Ovary (tissue), 9 donors: ENCODE measurements around the gene ACCS. TPM values are rescaled to one million over a fixed set of nuclear protein-coding genes. Genes with fewer than 3 reads are reported as not detected.
A peak's percentile ranks its signal among the peaks of the same experiment; 100 is the strongest.

ENCODE experiments used
- DNase-seq, 5 donors: peaks; one replicate each; pipeline ENCODE4 v3.0.0-alpha.2; 2019 to 2020
- H3K27ac ChIP-seq, 2 donors: fragments of 200-600 bp; one replicate each; pipeline versions ENCODE4 v1.5.1 to v1.8.0; 2019 to 2022
- H3K27me3 ChIP-seq: fragments of 200-600 bp; one replicate; pipeline ENCODE4 v1.8.0; 2022
- H3K36me3 ChIP-seq: fragments of 200-600 bp; sonication (generic); one replicate; pipeline ENCODE4 v1.5.1; 2019
- H3K4me1 ChIP-seq: one replicate; pipeline ENCODE4 v1.8.1; 2013; ENCODE audit warnings: mild to moderate bottlenecking, moderate library complexity; ENCODE audit not compliant: insufficient read depth
- H3K4me3 ChIP-seq: fragments of 200-600 bp; sonication (generic); one replicate; pipeline ENCODE4 v1.5.1; 2017
- H3K9me3 ChIP-seq, 2 donors: fragments of 200-600 bp in 1 of 2; sonication (generic) in 1 of 2; one replicate each; pipeline versions ENCODE4 v1.5.1 to v1.8.1; 2013 to 2019; ENCODE audit warnings: mild to moderate bottlenecking in 1 of 2, moderate library complexity in 1 of 2
- CTCF ChIP-seq, 3 donors: fragments of 450-650 bp in 2 of 3; fragments of 200-600 bp in 1 of 3; IDR thresholded peaks; one replicate each; pipeline versions ENCODE4 v1.5.1 to v1.8.0; 2016 to 2022; ENCODE audit warnings: antibody characterized with exemption in 3 of 3, mild to moderate bottlenecking in 1 of 3
- EP300 ChIP-seq: sonication (generic); formaldehyde crosslinking; IDR thresholded peaks from one replicate; pipeline ENCODE4 v1.6.1; 2017; ENCODE audit warnings: antibody characterized with exemption
- POLR2A ChIP-seq: fragments of 450-650 bp; IDR thresholded peaks from one replicate; pipeline ENCODE4 v1.6.1; 2017; ENCODE audit warnings: antibody characterized with exemption, mild to moderate bottlenecking, moderate library complexity
- WGBS, 3 donors: extraction: QIAGEN DNeasy Blood & Tissue Kit in 1 of 3; methylation state at CpG; one replicate each; pipeline versions ENCODE4 v1.1.5 to v1.1.7; 2013 to 2017; 5-methylcytosine and 5-hydroxymethylcytosine counted together
- intact Hi-C, 4 donors: fragments of 100-400 bp; cut with DNase I; formaldehyde crosslinking; loops; one replicate each; pipeline versions ENCODE4 v1.11.0 to v1.15.1; 2022 to 2023
- polyA plus RNA-seq, 2 donors: library from polyadenylated mRNA; stranded (reverse); fragments of 200-250 nt in 1 of 2; fragments of 350-450 nt in 1 of 2; fragmentation: Illumina TruSeq in 1 of 2; extraction: RNeasy Lipid Tissue Mini Kit (QIAGEN cat#74804) in 1 of 2; gene quantifications; one replicate each; pipeline ENCODE4 v1.2.3, GENCODE V29; 2013 to 2014
- total RNA-seq, 7 donors: library from RNA; depleted of rRNA in 2 of 7; stranded (reverse); fragments of >200 nt in 2 of 7; fragmentation: NEBNext Ultra II Directional in 3 of 7; extraction: Animal tissue kit (Norgen Biotek cat#: 25700) in 3 of 7; gene quantifications; one replicate each; pipeline versions ENCODE4 v1.1.0 to v1.2.4, GENCODE V29; 2016 to 2023
- donor health status: DM: no; HTN: no; CAD: no; lungs with moderate emphysema.
- donor health status: DM: no; HTN: no; CAD: no.
- donor health status: Bipolar disorder and iron deficiency.
- donor health status: DM: yes; HTN: yes; CAD: no.
- donor health status: DM: no; HTN: no; CAD: no.
- donor health status: DM: yes; HTN: yes; CAD: no.

Gene ACCS
- total and polyA plus RNA-seq, 9 donors = 11.2 to 39.8 (median 26.4) TPM

- Histone ChIP-seq H3K9me3 (no peaks in the 10 kb centered on the region), H3K4me3 (no peak overlapping the region), H3K36me3 (no peaks in the 10 kb centered on the region), H3K4me1 (no peaks in the 10 kb centered on the region), H3K27ac (no peak overlapping the region), H3K27me3 (no peaks in the 10 kb centered on the region)
- TF ChIP-seq CTCF (IDR thresholded peaks at IDR 0.05) = no peak
- TF ChIP-seq POLR2A = no peak
- no peak for TF ChIP-seq EP300
- intact Hi-C loops = loop anchor here in 1 of 4 donors (10.0 kb wide), 1 partner anchor 404 kb away; no protein-coding TSS in a partner anchor
- WGBS, 3 donors = 82 to 89% (median 87%) methylated on average over 6 of the region's 6 CpGs
- no peak for DNase-seq
Measured at GRCh38 chr11:44130751-44131150, 64.7 kb downstream of the ACCS start.

GRCh38 chr11:44133335-44133946 lies 67.4 kb downstream of the ACCS start:
- 90 to 95% (median 92%) methylated on average over 1 of the region's 1 CpG for WGBS, 3 donors
- Histone ChIP-seq H3K4me1 (no peaks in the 10 kb centered on the region), H3K36me3 (no peaks in the 10 kb centered on the region), H3K4me3 (no peak overlapping the region), H3K9me3 (no peaks in the 10 kb centered on the region), H3K27ac (no peak overlapping the region), H3K27me3 (no peaks in the 10 kb centered on the region)
- TF ChIP-seq CTCF (IDR thresholded peaks at IDR 0.05) (peak in 1 of 3 donors; percentile 28), EP300 (no peak)
- intact Hi-C loops = loop anchor here in 1 of 4 donors (10.0 kb wide), 1 partner anchor 401 kb away; no protein-coding TSS in a partner anchor
- DNase-seq = no peak

Other genes with a start within 250 kb of the ACCS start
- gene ALKBH3, start 185.4 kb upstream of the ACCS start, total RNA-seq = 10 to 100 TPM; 25.4 to 53.5 (median 32.2) TPM
- 10 to 100 TPM; 30.4 to 36.6 TPM for gene ALKBH3, start 185.4 kb upstream of the ACCS start, polyA plus RNA-seq
- gene C11orf96, start 123.6 kb upstream of the ACCS start, total RNA-seq = 1,000 to 10,000 TPM in 2 of 7 donors, 100 to 1,000 TPM in 5; 213 to 1,276 (median 506) TPM
- gene C11orf96, start 123.6 kb upstream of the ACCS start, polyA plus RNA-seq = 100 to 1,000 TPM in 1 of 2 donors, 10 to 100 TPM in 1; 35.9 to 218 TPM
- gene ACCSL, start 18.3 kb upstream of the ACCS start, total RNA-seq = not detected
- gene ACCSL, start 18.3 kb upstream of the ACCS start, polyA plus RNA-seq = under 1 TPM; 0.05 to 0.67 TPM
- gene EXT2, start 29.4 kb downstream of the ACCS start, total RNA-seq = 10 to 100 TPM; 42.6 to 65.8 (median 47.1) TPM
- gene EXT2, start 29.4 kb downstream of the ACCS start, polyA plus RNA-seq = 10 to 100 TPM; 38.0 to 88.8 TPM
- under 1 TPM in 3 of 7 donors, not detected in 4; 0.03 to 0.07 (median 0.05) TPM for gene ALX4, start 243.9 kb downstream of the ACCS start, total RNA-seq
- under 1 TPM; 0.01 to 0.18 TPM for gene ALX4, start 243.9 kb downstream of the ACCS start, polyA plus RNA-seq